Measurements from ENCODE around the gene SPRR2A. TPM values are rescaled to one million over a fixed set of nuclear protein-coding genes. Genes with fewer than 3 reads are reported as not detected.
"Not testable (repeated sequence)": the region's sequence is repeated elsewhere in the genome, so short reads cannot be mapped to it uniquely, and the experiment has no call there.

Gene SPRR2A
- total RNA-seq, 1 donor from 2014 or later = 5,244 TPM

DNA sequence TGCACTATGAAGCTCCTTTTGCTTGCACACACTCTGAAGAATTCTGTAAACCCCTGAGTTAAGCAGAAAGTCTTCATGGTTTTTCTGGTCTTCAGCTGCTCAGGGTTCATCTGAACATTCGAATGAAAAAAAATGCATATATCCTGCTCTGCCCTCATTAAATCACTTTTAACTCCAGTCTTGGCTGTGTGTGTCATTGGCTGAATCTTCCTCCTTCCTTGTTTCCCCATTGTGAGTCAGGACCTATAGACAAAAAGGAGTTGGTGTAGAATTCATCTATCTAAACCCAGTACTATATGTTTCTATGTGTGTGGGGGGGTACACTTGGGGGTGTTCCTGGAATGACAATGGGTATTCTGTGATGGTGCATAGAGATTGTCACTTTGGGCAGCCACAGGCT, 32.9 kb downstream of the SPRR2A start:
- ATAC-seq = peak; percentile 65

DNA sequence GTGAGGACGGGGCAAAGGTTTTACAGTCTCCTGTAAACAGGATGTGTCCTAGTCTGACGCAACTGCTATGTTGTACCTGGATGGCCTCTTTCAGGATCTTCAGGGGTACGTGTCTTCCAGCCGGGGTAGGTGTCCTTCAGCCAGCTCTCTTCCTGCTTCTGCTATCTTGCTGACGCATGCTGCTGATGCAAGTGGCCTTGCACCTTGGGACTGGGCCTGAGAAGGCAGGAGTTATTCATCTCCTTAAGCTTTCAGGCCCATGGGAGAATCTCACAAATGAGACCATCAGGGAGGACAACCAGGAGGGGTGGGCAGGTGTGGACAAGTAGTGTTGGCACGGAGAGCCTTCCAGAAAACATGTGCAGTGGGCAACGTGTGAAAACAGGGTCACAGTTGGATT, 34.2 kb downstream of the SPRR2A start:
- ATAC-seq = no peak

DNA sequence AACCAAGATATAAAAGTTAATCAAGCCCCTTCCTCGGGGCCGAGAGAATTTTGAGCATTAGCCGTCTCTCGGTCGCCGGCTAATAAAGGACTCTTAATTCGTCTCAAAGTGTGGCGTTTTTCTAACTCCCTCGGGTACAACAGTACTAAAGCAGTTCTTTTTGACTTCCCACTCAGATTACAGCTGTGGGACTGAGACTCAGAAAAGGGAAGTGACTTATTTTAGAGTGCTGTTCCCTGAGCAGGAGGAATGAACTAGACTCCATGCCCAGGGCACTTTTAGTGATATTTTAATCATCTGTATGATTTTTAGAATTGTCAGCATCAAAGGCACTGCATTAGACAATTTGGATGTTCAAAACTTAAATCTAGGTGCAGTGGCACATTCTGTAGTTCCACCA, 35.0 kb downstream of the SPRR2A start:
- not testable (repeated sequence) for ATAC-seq

DNA sequence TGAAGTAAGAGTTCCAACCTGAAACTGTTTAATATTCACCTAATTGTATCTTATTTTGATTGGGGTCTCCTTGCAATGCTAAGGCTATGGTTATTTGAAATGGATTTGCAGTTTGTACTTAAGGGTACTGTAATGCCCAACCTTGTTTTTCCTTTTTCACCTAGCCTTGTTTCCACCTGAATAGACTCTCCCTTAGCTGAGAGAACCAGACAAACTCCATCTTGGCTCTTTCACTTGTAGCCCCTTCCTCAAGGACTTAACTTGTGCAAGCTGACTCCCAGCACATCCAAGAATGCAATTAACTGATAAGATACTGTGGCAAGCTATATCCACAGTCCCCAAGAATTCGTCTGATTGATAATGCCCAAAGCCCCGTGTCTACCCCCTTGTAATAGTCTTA, 35.5 kb downstream of the SPRR2A start:
- not testable (repeated sequence) for ATAC-seq

DNA sequence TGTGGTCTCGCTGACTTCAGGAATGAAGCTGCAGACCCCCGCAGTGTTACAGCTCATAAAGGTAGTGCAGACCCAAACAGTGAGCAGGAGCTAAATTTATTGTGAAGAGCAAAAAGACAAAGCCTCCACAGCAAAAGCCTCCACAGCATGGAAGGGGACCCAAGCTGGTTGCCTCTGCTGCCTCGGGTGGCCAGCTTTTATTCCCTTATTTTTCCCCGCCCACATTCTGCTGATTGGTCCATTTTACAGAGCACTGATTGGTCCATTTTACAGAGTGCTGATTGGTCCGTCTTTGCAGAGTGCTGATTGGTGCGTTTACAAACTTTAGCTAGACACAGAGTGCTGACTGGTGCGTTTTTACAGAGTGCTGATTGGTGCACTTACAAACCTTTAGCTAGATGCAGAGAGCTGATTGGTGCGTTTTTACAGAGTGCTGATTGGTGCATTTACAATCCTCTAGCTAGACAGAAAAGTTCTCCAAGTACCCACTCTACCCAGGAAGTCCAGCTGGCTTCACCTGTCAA, 46.0 kb downstream of the SPRR2A start:
- not testable (repeated sequence) for ATAC-seq

Other genes starting within 250 kb of the SPRR2A start
- gene LCE1B, start 245.5 kb downstream of the SPRR2A start, total RNA-seq = not detected
- not detected for gene LCE1A, start 230.0 kb downstream of the SPRR2A start, total RNA-seq
- not detected for gene LCE6A, start 214.7 kb downstream of the SPRR2A start, total RNA-seq
- not detected for gene LCE7A, start 197.5 kb downstream of the SPRR2A start, total RNA-seq
- gene SMCP, start 179.2 kb downstream of the SPRR2A start, total RNA-seq = not detected
- 145 TPM for gene IVL, start 149.0 kb downstream of the SPRR2A start, total RNA-seq
- gene SPRR5, start 110.3 kb downstream of the SPRR2A start, total RNA-seq = 3.5 TPM
- not detected for gene SPRR4, start 86.9 kb downstream of the SPRR2A start, total RNA-seq
- gene SPRR1A, start 73.4 kb downstream of the SPRR2A start, total RNA-seq = 1,843 TPM
- 10,043 TPM for gene SPRR3, start 55.8 kb downstream of the SPRR2A start, total RNA-seq
- gene SPRR1B, start 26.3 kb downstream of the SPRR2A start, total RNA-seq = 2,894 TPM
- 1,669 TPM for gene SPRR2D, start 16.4 kb downstream of the SPRR2A start, total RNA-seq
- 27.1 TPM for gene SPRR2B, start 14.1 kb upstream of the SPRR2A start, total RNA-seq
- gene SPRR2E, start 37.0 kb upstream of the SPRR2A start, total RNA-seq = 1,779 TPM
- 198 TPM for gene SPRR2F, start 56.0 kb upstream of the SPRR2A start, total RNA-seq
- 0.68 TPM for gene SPRR2G, start 93.4 kb upstream of the SPRR2A start, total RNA-seq
- gene LELP1, start 145.9 kb upstream of the SPRR2A start, total RNA-seq = not detected
- gene PRR9, start 160.1 kb upstream of the SPRR2A start, total RNA-seq = not detected
- gene LORICRIN, start 202.2 kb upstream of the SPRR2A start, total RNA-seq = not detected